ENCODE results near the gene AQP7. TPM values are rescaled to one million over a fixed set of nuclear protein-coding genes. Genes with fewer than 3 reads are reported as not detected.

The AQP7 gene
- total and polyA plus RNA-seq, 2 donors (not counting 1 experiment from before 2014, with no cell fraction given): 0.09 to 0.83 TPM

DNA sequence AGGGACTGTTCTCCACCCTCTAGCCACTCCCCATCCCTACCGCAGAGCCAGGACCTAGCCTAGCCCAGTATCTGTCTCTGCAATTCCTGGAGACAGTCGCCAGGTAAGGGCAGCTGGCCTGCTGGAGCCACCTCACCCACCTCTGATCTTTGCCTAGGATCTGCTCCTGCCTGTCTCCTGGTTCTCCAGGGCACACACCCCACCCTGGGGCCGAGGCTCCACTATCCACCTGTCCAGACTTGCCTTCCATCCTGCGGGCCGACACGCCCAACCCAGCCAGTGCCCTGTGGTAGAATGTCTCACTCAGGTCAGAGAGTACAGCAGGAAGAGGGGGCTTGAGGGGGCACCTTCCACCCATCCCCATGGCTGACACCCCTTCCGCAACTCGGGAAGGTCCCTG, 15.7 kb upstream of the AQP7 start:
- no peaks in the 10 kb centered on the region for H3K36me3 ChIP-seq (ENCODE audit: control insufficient read depth, insufficient read depth, low read length)
- H3K4me2 ChIP-seq (ENCODE audit: extremely low read depth, insufficient read depth, low read length): no peak overlapping the region
- no peaks in the 10 kb centered on the region for H3K4me1 ChIP-seq (ENCODE audit: control insufficient read depth, extremely low read depth, insufficient read depth, low read length)
- H3K79me2 ChIP-seq (ENCODE audit: control insufficient read depth, insufficient read depth, low read length): no peaks in the 10 kb centered on the region
- H4K20me1 ChIP-seq (ENCODE audit: control insufficient read depth, extremely low read depth, insufficient read depth, low read length): no peaks in the 10 kb centered on the region
- H3K4me3 ChIP-seq (replicated peaks in 1 of 4; ENCODE audit: control extremely low read depth in 1 of 4, insufficient read depth in 1 of 4, low read depth in 3 of 4, low read length in 4 of 4): no peak overlapping the region
- no peak for DNase-seq (ENCODE audit: low read depth in 2 of 2)
- H3K27me3 ChIP-seq (ENCODE audit: control insufficient read depth, insufficient read depth, low read length): peaks cover 9% of the 10 kb centered on the region
- H3K9me3 ChIP-seq (ENCODE audit: control insufficient read depth, insufficient read depth, low read depth, low read length): no peaks in the 10 kb centered on the region
- H2AFZ ChIP-seq (ENCODE audit: low read length): no peak overlapping the region
- TF ChIP-seq, protein P1, sequence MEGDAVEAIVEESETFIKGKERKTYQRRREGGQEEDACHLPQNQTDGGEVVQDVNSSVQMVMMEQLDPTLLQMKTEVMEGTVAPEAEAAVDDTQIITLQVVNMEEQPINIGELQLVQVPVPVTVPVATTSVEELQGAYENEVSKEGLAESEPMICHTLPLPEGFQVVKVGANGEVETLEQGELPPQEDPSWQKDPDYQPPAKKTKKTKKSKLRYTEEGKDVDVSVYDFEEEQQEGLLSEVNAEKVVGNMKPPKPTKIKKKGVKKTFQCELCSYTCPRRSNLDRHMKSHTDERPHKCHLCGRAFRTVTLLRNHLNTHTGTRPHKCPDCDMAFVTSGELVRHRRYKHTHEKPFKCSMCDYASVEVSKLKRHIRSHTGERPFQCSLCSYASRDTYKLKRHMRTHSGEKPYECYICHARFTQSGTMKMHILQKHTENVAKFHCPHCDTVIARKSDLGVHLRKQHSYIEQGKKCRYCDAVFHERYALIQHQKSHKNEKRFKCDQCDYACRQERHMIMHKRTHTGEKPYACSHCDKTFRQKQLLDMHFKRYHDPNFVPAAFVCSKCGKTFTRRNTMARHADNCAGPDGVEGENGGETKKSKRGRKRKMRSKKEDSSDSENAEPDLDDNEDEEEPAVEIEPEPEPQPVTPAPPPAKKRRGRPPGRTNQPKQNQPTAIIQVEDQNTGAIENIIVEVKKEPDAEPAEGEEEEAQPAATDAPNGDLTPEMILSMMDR (conservative IDR thresholded peaks at IDR 0.05 in 1 of 2, IDR thresholded peaks at IDR 0.05 in 1 of 2; ENCODE audit: low read depth in 1 of 2, low read length in 2 of 2): no peak
- no peak for TF ChIP-seq EZH2 (IDR thresholded peaks at IDR 0.05; ENCODE audit: low read length, missing control alignments)
- no peak overlapping the region for H3K27ac ChIP-seq (ENCODE audit: insufficient read depth, low read length)
- no peak overlapping the region for H3K9ac ChIP-seq (ENCODE audit: insufficient read depth, low read length)

DNA sequence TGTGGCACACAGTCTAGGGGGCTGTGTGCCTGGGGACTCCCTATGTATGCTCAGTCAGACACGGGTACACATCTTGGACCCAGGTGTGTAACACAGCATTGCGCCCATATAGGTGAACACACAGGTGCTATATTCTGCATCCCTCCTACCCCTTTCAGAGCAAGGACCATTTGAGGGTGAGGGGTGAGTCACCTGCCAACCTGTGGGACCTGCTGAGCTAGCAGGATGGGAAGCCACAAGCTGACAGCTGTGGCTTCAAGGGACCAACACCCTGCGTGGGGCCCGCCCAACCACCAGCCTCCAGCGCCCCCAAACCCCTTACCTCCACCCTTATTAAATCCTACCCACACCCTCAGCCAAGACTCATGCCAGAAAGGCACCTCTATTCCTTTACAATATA, 14.6 kb upstream of the AQP7 start:
- Histone ChIP-seq H3K36me3 (ENCODE audit: control insufficient read depth, insufficient read depth, low read length) (no peaks in the 10 kb centered on the region), H3K79me2 (ENCODE audit: control insufficient read depth, insufficient read depth, low read length) (no peaks in the 10 kb centered on the region), H2AFZ (ENCODE audit: low read length) (no peak overlapping the region), H3K9ac (ENCODE audit: insufficient read depth, low read length) (no peak overlapping the region), H3K4me1 (ENCODE audit: control insufficient read depth, extremely low read depth, insufficient read depth, low read length) (no peaks in the 10 kb centered on the region), H3K9me3 (ENCODE audit: control insufficient read depth, insufficient read depth, low read depth, low read length) (no peaks in the 10 kb centered on the region), H3K27me3 (ENCODE audit: control insufficient read depth, insufficient read depth, low read length) (peaks cover 9% of the 10 kb centered on the region), H4K20me1 (ENCODE audit: control insufficient read depth, extremely low read depth, insufficient read depth, low read length) (no peaks in the 10 kb centered on the region), H3K4me3 (replicated peaks in 1 of 4; ENCODE audit: control extremely low read depth in 1 of 4, insufficient read depth in 1 of 4, low read depth in 3 of 4, low read length in 4 of 4) (no peak overlapping the region), H3K27ac (ENCODE audit: insufficient read depth, low read length) (no peak overlapping the region), H3K4me2 (ENCODE audit: extremely low read depth, insufficient read depth, low read length) (no peak overlapping the region)
- TF ChIP-seq, protein P1 (conservative IDR thresholded peaks at IDR 0.05 in 1 of 2, IDR thresholded peaks at IDR 0.05 in 1 of 2; ENCODE audit: low read depth in 1 of 2, low read length in 2 of 2): no peak
- no peak for TF ChIP-seq EZH2 (IDR thresholded peaks at IDR 0.05; ENCODE audit: low read length, missing control alignments)
- DNase-seq (ENCODE audit: low read depth in 2 of 2): no peak

DNA sequence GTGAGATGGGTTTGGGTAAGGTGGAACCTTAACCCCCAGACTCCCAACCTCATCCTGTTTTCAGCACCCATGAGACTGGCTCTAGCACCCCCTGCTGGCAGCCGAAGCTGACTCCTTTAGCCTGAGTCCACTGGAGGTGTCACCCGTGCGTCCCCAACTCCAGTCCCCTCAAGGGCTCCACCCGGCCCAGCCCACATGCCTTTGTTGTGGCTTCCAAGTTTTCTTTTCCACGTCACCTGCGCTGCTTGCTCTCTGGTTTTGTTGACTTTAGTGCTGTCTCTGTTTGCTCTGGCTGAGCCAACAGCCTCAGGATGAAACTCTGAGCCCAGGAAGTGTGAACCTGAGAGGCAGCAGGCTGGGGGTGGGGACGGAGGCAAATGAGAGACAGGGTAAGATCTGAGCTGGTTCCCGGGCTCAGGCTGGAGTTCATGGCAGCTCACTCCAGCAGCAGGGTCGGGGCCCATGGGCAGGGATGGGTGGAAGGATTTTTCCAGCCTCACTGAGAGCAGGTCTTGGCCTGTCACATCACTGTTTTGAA, 13.2 kb upstream of the AQP7 start:
- no peak overlapping the region for H3K4me3 ChIP-seq (replicated peaks in 1 of 4; ENCODE audit: control extremely low read depth in 1 of 4, insufficient read depth in 1 of 4, low read depth in 3 of 4, low read length in 4 of 4)
- no peaks in the 10 kb centered on the region for H3K79me2 ChIP-seq (ENCODE audit: control insufficient read depth, insufficient read depth, low read length)
- H3K9ac ChIP-seq (ENCODE audit: insufficient read depth, low read length): no peak overlapping the region
- no peak overlapping the region for H3K4me2 ChIP-seq (ENCODE audit: extremely low read depth, insufficient read depth, low read length)
- H3K4me1 ChIP-seq (ENCODE audit: control insufficient read depth, extremely low read depth, insufficient read depth, low read length): no peaks in the 10 kb centered on the region
- peak; percentile 11 to 50 for DNase-seq (ENCODE audit: low read depth in 2 of 2)
- H3K36me3 ChIP-seq (ENCODE audit: control insufficient read depth, insufficient read depth, low read length): no peaks in the 10 kb centered on the region
- no peak overlapping the region for H2AFZ ChIP-seq (ENCODE audit: low read length)
- H3K9me3 ChIP-seq (ENCODE audit: control insufficient read depth, insufficient read depth, low read depth, low read length): no peaks in the 10 kb centered on the region
- H3K27me3 ChIP-seq (ENCODE audit: control insufficient read depth, insufficient read depth, low read length): peaks cover 9% of the 10 kb centered on the region
- no peaks in the 10 kb centered on the region for H4K20me1 ChIP-seq (ENCODE audit: control insufficient read depth, extremely low read depth, insufficient read depth, low read length)
- TF ChIP-seq, protein P1 (conservative IDR thresholded peaks at IDR 0.05 in 1 of 2, IDR thresholded peaks at IDR 0.05 in 1 of 2; ENCODE audit: low read depth in 1 of 2, low read length in 2 of 2): peak; percentile 62 to 83
- TF ChIP-seq EZH2 (IDR thresholded peaks at IDR 0.05; ENCODE audit: low read length, missing control alignments): no peak
- H3K27ac ChIP-seq (ENCODE audit: insufficient read depth, low read length): no peak overlapping the region
